GM21825 (cell line): Measurements from ENCODE around the gene ST14.
"Not testable (repeated sequence)": the region's sequence is repeated elsewhere in the genome, so short reads cannot be mapped to it uniquely, and the experiment has no call there.

Experiments used
- ATAC-seq: cut with Tn5 transposase; IDR thresholded peaks from one replicate; pipeline ENCODE4 v1.9.1; 2021; ENCODE audit warnings: mild to moderate bottlenecking, moderate library complexity; ENCODE audit not compliant: unreplicated experiment

ST14 gene

GRCh38 chr11:130218501-130219070 lies 59.0 kb downstream of the ST14 start:
- no peak for ATAC-seq

GRCh38 chr11:130219148-130219547 lies 59.6 kb downstream of the ST14 start:
- no peak for ATAC-seq

GRCh38 chr11:130220311-130221035 lies 60.9 kb downstream of the ST14 start:
- ATAC-seq: no peak

DNA sequence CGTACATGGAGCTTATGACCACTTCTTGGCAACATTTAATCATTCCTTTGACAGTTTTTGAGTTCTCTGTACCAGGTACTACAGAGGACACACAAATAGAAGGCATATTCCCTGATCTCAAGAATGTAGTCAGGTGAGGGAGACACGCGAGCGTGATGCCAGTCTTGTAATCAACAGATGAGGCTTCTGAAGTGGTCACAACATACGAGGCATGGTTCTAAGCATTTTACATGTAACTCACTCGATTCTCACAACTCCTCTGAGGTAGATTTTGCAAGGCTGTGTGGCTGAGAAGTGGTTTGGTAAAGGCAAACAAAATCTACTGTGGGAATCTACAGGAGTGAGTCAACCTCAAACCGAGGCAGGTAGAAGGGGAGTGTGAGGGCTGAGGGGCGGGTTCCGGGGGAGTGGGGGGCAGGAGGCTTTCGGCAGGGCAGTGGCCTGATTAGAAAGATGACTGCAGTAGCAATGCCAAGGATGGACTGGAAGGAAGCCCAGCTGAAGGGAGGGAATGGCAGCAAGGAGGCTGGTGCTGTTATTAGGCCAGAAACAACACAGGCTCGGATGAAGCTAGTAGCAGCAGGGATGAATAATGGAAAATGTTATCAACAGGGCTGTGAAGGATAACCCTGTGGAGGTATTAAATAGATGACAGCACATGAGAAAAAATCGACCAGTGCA lies 63.8 kb downstream of the ST14 start:
- ATAC-seq: no peak

DNA sequence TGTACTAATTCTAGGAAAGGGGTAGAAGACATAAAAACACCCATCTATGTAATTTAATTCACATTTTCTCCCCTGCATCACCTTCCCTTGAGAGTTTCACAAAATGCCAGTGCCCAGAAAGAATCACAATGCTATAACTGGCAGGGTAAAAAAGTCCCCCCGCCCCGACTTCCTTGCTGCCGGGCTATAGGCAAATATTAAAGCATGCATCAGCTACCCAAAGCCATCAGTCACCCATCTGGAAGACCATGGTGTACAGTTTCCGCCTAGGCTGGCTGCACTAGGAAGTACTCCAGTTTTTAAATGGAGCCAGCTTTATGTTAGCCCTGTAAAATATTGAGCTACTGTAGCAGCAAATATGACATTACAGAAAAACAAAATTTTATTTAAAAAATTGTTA lies 67.8 kb downstream of the ST14 start:
- no peak for ATAC-seq

DNA sequence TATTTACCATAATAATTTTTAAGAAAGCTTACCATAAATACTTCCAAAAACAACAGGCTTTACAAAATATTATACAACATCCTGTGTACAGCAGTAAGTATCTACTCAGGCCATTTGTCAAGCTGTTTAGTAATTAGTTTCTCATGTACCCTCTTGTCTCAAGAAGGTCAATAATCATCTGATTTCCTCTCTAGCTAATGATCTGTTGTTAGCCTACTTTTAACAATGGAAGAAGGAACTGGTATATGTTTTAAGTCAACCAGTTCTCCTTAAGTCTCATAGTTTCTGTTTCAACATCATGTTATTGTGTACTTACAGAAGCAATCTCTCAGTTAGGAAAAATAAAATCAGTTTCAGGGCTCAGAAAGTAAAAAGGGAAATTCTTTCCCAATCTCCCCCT lies 73.9 kb downstream of the ST14 start:
- ATAC-seq: not testable (repeated sequence)

DNA sequence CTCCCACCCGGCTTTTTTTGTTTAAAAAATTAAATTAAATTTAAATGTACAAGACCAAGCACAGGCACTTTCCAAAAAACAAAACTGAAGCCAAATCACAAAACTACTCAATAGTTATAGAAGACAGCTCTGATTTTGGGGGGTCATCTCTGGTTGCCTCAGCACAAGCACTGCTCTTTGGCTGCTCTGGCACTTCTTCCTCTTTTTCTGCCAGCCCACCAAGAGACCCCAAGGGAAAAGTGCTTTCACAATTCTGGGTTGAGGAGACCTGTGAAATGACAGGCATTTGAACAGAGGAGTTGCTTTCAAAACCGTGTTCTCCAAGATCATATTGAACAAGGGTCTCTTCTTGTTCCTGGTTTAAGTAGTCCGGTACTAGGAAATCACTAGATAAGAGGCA lies 74.3 kb downstream of the ST14 start:
- not testable (repeated sequence) for ATAC-seq

GRCh38 chr11:130234315-130234714 lies 74.7 kb downstream of the ST14 start:
- no peak for ATAC-seq

DNA sequence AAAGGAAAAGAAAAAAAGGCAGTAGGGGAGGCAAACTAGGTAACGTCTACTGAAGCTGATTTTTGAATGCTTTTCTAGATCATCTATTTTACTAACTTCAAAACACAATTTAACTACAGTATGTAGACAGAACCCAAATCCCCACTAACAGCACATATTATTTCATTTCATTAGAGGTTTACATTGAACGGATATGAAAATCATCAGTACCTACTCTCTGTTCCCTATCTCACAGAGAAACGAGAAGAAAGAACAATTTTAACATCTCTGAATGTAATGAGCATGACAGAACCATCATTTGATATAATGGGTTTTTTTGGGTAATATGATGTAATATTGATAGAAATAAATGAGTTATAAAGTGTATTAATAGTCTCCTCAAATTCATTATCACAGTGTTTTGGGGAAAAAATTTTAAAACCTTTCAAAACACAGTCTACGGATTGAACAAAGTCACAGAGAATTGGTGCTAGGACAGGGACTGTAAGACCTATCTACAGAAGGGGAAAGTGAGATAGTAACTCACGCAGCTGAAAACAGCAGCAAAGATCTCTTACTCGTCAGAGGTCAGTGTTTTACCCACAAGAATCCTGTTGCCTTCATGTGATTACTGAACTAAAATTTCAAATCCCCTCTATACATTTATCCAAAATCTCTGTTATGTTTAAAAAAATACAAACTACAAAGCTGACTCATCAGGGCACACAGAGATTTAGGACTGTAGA lies 77.9 kb downstream of the ST14 start:
- ATAC-seq: no peak

- ATAC-seq: no peak
Observed at GRCh38 chr11:130241713-130242112, 82.1 kb downstream of the ST14 start.

GRCh38 chr11:130243816-130244215 lies 84.2 kb downstream of the ST14 start:
- ATAC-seq: peak; percentile 79

GRCh38 chr11:130244848-130245247 lies 85.3 kb downstream of the ST14 start:
- no peak for ATAC-seq

- ATAC-seq: not testable (repeated sequence)
Observed at GRCh38 chr11:130245375-130245774, 85.8 kb downstream of the ST14 start.

GRCh38 chr11:130246270-130246669 lies 86.7 kb downstream of the ST14 start:
- no peak for ATAC-seq

DNA sequence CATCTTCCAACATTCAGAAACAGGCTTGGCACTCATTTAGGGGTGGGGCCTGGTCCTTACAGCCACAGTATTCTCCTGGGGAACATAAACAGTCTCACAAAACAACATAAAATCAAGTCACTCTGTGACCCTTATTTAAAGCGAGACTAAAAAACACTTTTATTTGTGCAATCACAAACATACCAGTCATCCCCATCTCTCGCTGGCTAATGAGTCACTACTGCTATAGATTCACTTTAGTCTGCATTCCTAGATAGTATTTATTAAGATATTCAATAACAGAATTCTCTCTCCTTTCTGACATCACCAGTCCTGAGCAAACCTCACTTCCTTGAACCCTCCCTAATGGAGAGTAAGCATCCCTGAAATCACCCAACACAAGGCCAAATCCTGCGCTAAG lies 87.2 kb downstream of the ST14 start:
- no peak for ATAC-seq

DNA sequence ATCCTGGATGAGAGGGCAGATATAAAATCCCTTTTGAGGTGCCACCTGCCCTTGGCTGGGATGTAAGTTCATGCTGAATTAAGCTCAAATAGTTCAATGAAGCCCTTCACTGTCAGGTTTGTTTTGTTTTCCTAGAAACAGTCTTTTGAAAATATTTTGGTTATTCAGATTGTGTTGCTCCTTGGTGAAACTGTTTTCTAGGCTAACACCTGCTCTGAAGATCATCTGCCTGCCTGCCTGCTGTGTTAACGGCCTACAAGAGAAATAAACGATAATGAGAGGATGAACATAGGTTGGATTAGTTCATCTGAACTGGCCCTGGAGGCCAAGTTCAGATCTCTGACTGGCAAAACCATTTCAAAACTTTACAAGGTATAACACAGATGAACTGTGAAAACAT lies 87.7 kb downstream of the ST14 start:
- no peak for ATAC-seq

DNA sequence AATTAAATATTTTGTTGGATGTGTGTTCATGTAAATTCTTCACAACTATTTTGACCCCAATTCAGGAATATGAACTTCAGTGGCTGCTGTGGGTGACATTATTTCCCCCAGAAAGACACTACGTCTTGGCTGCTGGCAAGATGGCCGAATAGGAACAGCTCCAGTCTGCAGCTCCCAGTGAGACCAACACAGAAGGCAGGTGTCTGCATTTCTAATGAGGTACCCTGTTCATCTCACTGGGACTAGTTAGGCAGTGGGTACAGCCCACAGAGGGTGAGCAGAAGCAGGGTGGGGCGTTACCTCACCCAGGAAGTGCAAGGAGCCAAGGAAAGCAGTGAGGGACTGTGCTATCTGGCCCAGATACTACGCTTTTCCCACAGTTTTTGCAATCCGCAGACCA lies 89.8 kb downstream of the ST14 start:
- no peak for ATAC-seq

- ATAC-seq: not testable (repeated sequence)
Observed at GRCh38 chr11:130249929-130250328, 90.3 kb downstream of the ST14 start.

DNA sequence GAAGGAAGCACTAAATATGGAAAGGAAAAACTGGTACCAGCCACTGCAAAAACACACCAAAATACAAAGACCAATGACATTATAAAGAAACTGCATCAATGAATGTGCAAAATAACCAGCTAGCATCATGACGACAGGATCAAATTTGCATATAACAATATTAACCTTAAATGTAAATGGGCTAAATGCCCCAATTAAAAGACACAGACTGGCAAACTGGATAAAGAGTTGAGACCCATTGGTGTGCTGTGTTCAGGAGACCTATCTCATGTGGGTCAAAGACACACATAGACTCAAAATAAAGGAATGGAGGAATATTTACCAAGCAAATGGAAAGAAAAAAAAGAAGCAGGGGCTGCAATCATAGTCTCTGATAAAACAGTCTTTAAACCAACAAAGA lies 92.2 kb downstream of the ST14 start:
- ATAC-seq: not testable (repeated sequence)
